GM13977 (cell line): ENCODE data around the gene SHISA9.

Experiments
- DNase-seq: peaks from one replicate; pipeline ENCODE4 v3.0.0; 2012; ENCODE audit warnings: low spot score
- CTCF ChIP-seq: IDR thresholded peaks from 2 replicates; pipeline ENCODE4 v1.5.1; 2012; ENCODE audit warnings: mild to moderate bottlenecking, control low read depth; ENCODE audit not compliant: insufficient read depth; ENCODE audit errors: extremely low read depth, missing control alignments
- in situ Hi-C: fragments of 300-500 bp; cut with MboI; formaldehyde crosslinking; loops from one replicate; pipeline ENCODE4 v1.12.0; 2022; ENCODE audit warnings: low sequenced_read_pairs, low pct_unique_long_range_greater_than_20kb, mixed read lengths, inconsistent platforms; ENCODE audit not compliant: unreplicated experiment

SHISA9 gene

GRCh38 chr16:12903407-12904328, 2.3 kb downstream of the SHISA9 start:
- in situ Hi-C loops, result no loop called here
- DNase-seq, result no peak
- TF ChIP-seq CTCF, result no peak

GRCh38 chr16:12904329-12904671, 2.9 kb downstream of the SHISA9 start:
- TF ChIP-seq CTCF, result no peak
- in situ Hi-C loops, result no loop called here
- DNase-seq, result no peak

GRCh38 chr16:12906271-12906670, 4.9 kb downstream of the SHISA9 start:
- TF ChIP-seq CTCF, result no peak
- no peak for DNase-seq
- in situ Hi-C loops, result no loop called here

- no peak for DNase-seq
- in situ Hi-C loops, result no loop called here
- TF ChIP-seq CTCF, result no peak
Observed at GRCh38 chr16:12906765-12907516, 5.5 kb downstream of the SHISA9 start.

GRCh38 chr16:12907670-12908233, 6.4 kb downstream of the SHISA9 start:
- in situ Hi-C loops, result no loop called here
- peak; percentile 23 for TF ChIP-seq CTCF
- DNase-seq, result peak; percentile 13

GRCh38 chr16:12917246-12917645, 15.8 kb downstream of the SHISA9 start:
- TF ChIP-seq CTCF, result no peak
- no peak for DNase-seq
- in situ Hi-C loops, result no loop called here
